Upper lobe of right lung (tissue), 1 donor: ENCODE data around the gene ARHGEF2. TPM values are rescaled to one million over a fixed set of nuclear protein-coding genes. Genes with fewer than 3 reads are reported as not detected.

Source experiments
- ATAC-seq: fragments of 200-7000 bp; cut with Tn5 transposase; one replicate; pipeline ENCODE4 v1.9.1; 2020; ENCODE audit warnings: mild to moderate bottlenecking, moderate library complexity
- DNase-seq: peaks from one replicate; pipeline ENCODE4 v3.0.0-alpha.2; 2020
- H3K27ac ChIP-seq: fragments of 200-600 bp; one replicate; pipeline ENCODE4 v1.8.0; 2022
- H3K27me3 ChIP-seq: fragments of 200-600 bp; one replicate; pipeline ENCODE4 v1.8.0; 2022; ENCODE audit warnings: mild to moderate bottlenecking
- H3K36me3 ChIP-seq: fragments of 200-600 bp; one replicate; pipeline ENCODE4 v1.8.0; 2022
- H3K4me1 ChIP-seq: fragments of 200-600 bp; one replicate; pipeline ENCODE4 v1.8.0; 2022
- H3K4me3 ChIP-seq: fragments of 200-600 bp; one replicate; pipeline ENCODE4 v1.8.0; 2022; ENCODE audit warnings: mild to moderate bottlenecking
- H3K9me3 ChIP-seq: fragments of 200-600 bp; one replicate; pipeline ENCODE4 v1.8.0; 2022
- CTCF ChIP-seq: fragments of 200-600 bp; IDR thresholded peaks from one replicate; pipeline ENCODE4 v1.8.0; 2022; ENCODE audit warnings: antibody characterized with exemption
- intact Hi-C: fragments of 100-400 bp; cut with DNase I; formaldehyde crosslinking; loops from one replicate; pipeline ENCODE4 v1.11.0; 2022
- microRNA-seq: library from miRNA; unstranded; fragments of <30 nt; microRNA quantifications from one replicate; pipeline ENCODE4 v1.2.0, GENCODE V29; 2020; ENCODE audit warnings: borderline microRNAs expressed
- total RNA-seq: library from RNA; stranded (reverse); fragmentation: NEBNext Ultra II Directional; extraction: Animal tissue kit (Norgen Biotek cat#: 25700); gene quantifications from one replicate; pipeline ENCODE4 v1.2.1, GENCODE V29; 2021
- donor health status: DM: no; HTN: yes; CAD: no; lungs with severe emphysema.

The ARHGEF2 gene
- total RNA-seq, 1 donor from 2014 or later = 220 TPM

GRCh38 chr1:155899683-155900082 is 78.7 kb downstream of the ARHGEF2 start:
- Histone ChIP-seq H3K9me3 (no peaks in the 10 kb centered on the region), H3K4me1 (no peaks in the 10 kb centered on the region), H3K36me3 (peaks cover 89% of the 10 kb centered on the region), H3K4me3 (no peak overlapping the region), H3K27ac (no peak overlapping the region), H3K27me3 (no peaks in the 10 kb centered on the region)
- TF ChIP-seq CTCF = no peak
- ATAC-seq (no peak), DNase-seq (no peak)
- intact Hi-C loops = no loop called here

DNA sequence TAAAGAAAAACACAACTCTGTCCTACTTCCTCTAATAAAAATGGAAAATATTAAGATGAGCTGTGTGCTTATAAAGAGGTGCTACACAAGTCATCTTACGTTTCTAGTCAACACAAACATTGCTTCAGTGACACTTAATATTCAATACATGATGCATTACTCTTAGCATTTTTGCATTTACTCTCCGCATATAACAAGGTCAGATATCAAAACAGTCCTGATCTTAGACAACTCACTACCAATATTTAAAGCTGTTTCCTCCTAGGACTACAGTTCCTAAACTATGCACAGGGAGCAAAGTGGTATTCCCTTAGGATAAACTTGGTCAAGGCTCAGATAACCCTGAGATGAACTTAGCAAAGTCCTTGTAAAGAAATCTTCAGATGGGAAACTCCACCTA is 79.5 kb downstream of the ARHGEF2 start:
- Histone ChIP-seq H3K4me1 (peaks cover 2% of the 10 kb centered on the region), H3K4me3 (no peak overlapping the region), H3K27me3 (no peaks in the 10 kb centered on the region), H3K27ac (no peak overlapping the region), H3K9me3 (no peaks in the 10 kb centered on the region), H3K36me3 (peaks cover 81% of the 10 kb centered on the region)
- no peak for DNase-seq
- ATAC-seq = no peak
- TF ChIP-seq CTCF = no peak
- intact Hi-C loops = no loop called here

GRCh38 chr1:155897746-155898145 is 80.6 kb downstream of the ARHGEF2 start:
- no peak for ATAC-seq
- no peak for DNase-seq
- Histone ChIP-seq H3K4me1 (peaks cover 12% of the 10 kb centered on the region), H3K9me3 (no peaks in the 10 kb centered on the region), H3K27me3 (no peaks in the 10 kb centered on the region), H3K4me3 (no peak overlapping the region), H3K27ac (no peak overlapping the region), H3K36me3 (peaks cover 70% of the 10 kb centered on the region)
- intact Hi-C loops = no loop called here
- no peak for TF ChIP-seq CTCF

Small RNA genes within 50 kb of the gene (microRNA-seq; reads per million reads assigned to microRNA genes)
- gene MIR6738 = not detected

Other genes with a start within 250 kb of the ARHGEF2 start
- 49.5 TPM for gene GON4L, start 121.3 kb downstream of the ARHGEF2 start, total RNA-seq
- 8.9 TPM for gene SYT11, start 119.0 kb downstream of the ARHGEF2 start, total RNA-seq
- 49.9 TPM for gene RIT1, start 67.2 kb downstream of the ARHGEF2 start, total RNA-seq
- gene KHDC4, start 44.1 kb downstream of the ARHGEF2 start, total RNA-seq = 40.1 TPM
- not detected for gene RXFP4, start 36.9 kb downstream of the ARHGEF2 start, total RNA-seq
- gene SSR2, start 42.4 kb upstream of the ARHGEF2 start, total RNA-seq = 231 TPM
- 37.0 TPM for gene UBQLN4, start 75.3 kb upstream of the ARHGEF2 start, total RNA-seq
- gene LAMTOR2, start 76.2 kb upstream of the ARHGEF2 start, total RNA-seq = 49.7 TPM
- gene RAB25, start 82.6 kb upstream of the ARHGEF2 start, total RNA-seq = 62.0 TPM
- gene MEX3A, start 103.9 kb upstream of the ARHGEF2 start, total RNA-seq = 0.52 TPM
- gene LMNA, start 136.2 kb upstream of the ARHGEF2 start, total RNA-seq = 235 TPM
- 30.7 TPM for gene SEMA4A, start 175.0 kb upstream of the ARHGEF2 start, total RNA-seq
- 24.9 TPM for gene SLC25A44, start 215.6 kb upstream of the ARHGEF2 start, total RNA-seq
- 47.4 TPM for gene PMF1, start 234.5 kb upstream of the ARHGEF2 start, total RNA-seq